Hepatocyte (in vitro differentiated cells): ENCODE results near the gene TERF2IP.

Source experiments
- CTCF ChIP-seq: fragments of 200-600 bp; sonication (generic); IDR thresholded peaks from 2 replicates; pipeline ENCODE4 v1.5.1; 2016; ENCODE audit warnings: antibody characterized with exemption, mild to moderate bottlenecking; ENCODE audit not compliant: poor library complexity
- EZH2 ChIP-seq: fragments of 200-600 bp; sonication (generic); IDR thresholded peaks from 2 replicates; pipeline ENCODE4 v1.6.1; 2016; ENCODE audit warnings: antibody characterized with exemption, mild to moderate bottlenecking, borderline replicate concordance

- TF ChIP-seq CTCF (no peak), EZH2 (no peak)
Measured at GRCh38 chr16:75695708-75696107, 48.1 kb downstream of the TERF2IP start.
